ENCODE results near the gene SLC22A3.

DNA sequence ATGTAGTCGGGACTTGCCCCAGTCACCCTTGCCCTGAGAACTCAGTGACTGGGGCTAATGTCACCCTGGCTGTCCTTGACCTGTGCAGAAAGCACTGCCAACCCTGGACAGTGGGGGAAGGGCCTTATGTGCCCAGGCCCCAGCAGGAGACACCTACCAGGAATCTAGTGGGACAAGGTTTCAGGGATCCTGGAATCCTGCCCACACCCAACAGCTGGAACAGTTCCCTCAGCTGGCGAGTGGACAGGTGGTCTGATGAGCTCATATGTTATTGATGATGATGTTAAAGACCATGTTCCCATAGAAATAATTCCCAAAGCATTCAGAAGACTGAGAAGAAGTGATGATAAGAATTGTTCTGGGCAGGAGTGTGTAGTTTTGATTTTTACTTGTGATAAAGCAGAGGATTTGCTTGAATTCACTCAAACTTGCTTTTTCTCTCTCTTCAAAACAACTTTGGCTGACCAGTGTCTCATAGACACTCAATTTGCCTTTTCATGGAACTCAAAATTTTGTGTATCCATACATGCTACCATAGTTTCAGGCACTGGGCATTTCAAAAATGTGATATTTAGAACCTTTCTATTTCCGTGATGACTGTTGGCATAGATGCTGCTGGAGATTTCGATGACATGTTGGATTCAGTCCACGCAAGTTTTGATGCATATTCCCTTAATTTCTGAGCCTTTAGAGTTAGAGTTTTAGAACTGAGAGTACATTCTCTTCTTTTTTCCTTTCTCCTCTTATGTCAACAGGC, 79.3 kb downstream of the SLC22A3 start:
- TF ChIP-seq, protein P1, sequence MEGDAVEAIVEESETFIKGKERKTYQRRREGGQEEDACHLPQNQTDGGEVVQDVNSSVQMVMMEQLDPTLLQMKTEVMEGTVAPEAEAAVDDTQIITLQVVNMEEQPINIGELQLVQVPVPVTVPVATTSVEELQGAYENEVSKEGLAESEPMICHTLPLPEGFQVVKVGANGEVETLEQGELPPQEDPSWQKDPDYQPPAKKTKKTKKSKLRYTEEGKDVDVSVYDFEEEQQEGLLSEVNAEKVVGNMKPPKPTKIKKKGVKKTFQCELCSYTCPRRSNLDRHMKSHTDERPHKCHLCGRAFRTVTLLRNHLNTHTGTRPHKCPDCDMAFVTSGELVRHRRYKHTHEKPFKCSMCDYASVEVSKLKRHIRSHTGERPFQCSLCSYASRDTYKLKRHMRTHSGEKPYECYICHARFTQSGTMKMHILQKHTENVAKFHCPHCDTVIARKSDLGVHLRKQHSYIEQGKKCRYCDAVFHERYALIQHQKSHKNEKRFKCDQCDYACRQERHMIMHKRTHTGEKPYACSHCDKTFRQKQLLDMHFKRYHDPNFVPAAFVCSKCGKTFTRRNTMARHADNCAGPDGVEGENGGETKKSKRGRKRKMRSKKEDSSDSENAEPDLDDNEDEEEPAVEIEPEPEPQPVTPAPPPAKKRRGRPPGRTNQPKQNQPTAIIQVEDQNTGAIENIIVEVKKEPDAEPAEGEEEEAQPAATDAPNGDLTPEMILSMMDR (conservative IDR thresholded peaks at IDR 0.05), result no peak
- TF ChIP-seq ZFX (IDR thresholded peaks at IDR 0.05), result no peak
